Measurements from ENCODE around the gene GALNT14. TPM values are rescaled to one million over a fixed set of nuclear protein-coding genes. Genes with fewer than 3 reads are reported as not detected.
"Not testable (repeated sequence)": the region's sequence is repeated elsewhere in the genome, so short reads cannot be mapped to it uniquely, and the experiment has no call there.

GALNT14 gene, protein sequence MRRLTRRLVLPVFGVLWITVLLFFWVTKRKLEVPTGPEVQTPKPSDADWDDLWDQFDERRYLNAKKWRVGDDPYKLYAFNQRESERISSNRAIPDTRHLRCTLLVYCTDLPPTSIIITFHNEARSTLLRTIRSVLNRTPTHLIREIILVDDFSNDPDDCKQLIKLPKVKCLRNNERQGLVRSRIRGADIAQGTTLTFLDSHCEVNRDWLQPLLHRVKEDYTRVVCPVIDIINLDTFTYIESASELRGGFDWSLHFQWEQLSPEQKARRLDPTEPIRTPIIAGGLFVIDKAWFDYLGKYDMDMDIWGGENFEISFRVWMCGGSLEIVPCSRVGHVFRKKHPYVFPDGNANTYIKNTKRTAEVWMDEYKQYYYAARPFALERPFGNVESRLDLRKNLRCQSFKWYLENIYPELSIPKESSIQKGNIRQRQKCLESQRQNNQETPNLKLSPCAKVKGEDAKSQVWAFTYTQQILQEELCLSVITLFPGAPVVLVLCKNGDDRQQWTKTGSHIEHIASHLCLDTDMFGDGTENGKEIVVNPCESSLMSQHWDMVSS
- total RNA-seq = 1 to 10 TPM in 2 of 3 donors, under 1 TPM in 1; 0.16 to 4.3 (median 4.1) TPM

- peak in 1 of 2 donors; percentile 38 for DNase-seq (ENCODE audit: low spot score in 2 of 2)
Observed at GRCh38 chr2:31138037-31138962, at the start of gene GALNT14. Gene GALNT14 (minus strand): TSS chr2:31138440. CDS start chr2:31138086, 354 bp downstream.

DNA sequence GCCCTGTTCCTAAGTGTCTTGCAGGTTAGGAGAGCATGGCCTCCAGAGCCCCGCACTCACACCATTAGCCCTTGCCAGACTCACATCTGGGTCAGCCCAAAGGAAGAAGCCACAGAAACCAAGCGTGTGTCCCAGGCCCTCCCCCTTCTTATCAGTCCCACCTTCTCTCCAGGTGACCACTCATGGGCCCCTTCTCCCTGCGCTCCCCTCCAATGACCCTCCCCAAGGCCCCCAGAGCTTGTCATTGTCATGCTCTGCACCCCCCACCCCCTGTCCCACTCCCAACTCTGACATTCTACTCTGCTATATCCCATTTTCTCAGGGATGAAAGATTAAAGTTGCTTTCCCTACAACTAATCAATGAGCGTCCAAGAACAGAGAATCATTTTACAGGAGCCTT lies 48.9 kb upstream of the GALNT14 start:
- no peak overlapping the region for H3K4me3 ChIP-seq
- H3K27me3 ChIP-seq = no peaks in the 10 kb centered on the region
- intact Hi-C loops (cut with DNase I; ENCODE audit: low total_unique reads) = no loop called here
- H3K4me1 ChIP-seq = no peaks in the 10 kb centered on the region
- no peak for DNase-seq (ENCODE audit: low spot score in 2 of 2)
- no peaks in the 10 kb centered on the region for H3K36me3 ChIP-seq
- H3K27ac ChIP-seq = no peak overlapping the region
- H3K9me3 ChIP-seq = no peaks in the 10 kb centered on the region
- TF ChIP-seq POLR2AphosphoS5 (IDR thresholded peaks at IDR 0.05) (no peak), POLR2A (IDR thresholded peaks at IDR 0.05) (no peak)
- TF ChIP-seq, protein P1, sequence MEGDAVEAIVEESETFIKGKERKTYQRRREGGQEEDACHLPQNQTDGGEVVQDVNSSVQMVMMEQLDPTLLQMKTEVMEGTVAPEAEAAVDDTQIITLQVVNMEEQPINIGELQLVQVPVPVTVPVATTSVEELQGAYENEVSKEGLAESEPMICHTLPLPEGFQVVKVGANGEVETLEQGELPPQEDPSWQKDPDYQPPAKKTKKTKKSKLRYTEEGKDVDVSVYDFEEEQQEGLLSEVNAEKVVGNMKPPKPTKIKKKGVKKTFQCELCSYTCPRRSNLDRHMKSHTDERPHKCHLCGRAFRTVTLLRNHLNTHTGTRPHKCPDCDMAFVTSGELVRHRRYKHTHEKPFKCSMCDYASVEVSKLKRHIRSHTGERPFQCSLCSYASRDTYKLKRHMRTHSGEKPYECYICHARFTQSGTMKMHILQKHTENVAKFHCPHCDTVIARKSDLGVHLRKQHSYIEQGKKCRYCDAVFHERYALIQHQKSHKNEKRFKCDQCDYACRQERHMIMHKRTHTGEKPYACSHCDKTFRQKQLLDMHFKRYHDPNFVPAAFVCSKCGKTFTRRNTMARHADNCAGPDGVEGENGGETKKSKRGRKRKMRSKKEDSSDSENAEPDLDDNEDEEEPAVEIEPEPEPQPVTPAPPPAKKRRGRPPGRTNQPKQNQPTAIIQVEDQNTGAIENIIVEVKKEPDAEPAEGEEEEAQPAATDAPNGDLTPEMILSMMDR (IDR thresholded peaks at IDR 0.05) = no peak

More at GRCh38 chr2:31138037-31138962, at the start of gene GALNT14:
- Histone ChIP-seq H3K4me1 (no peaks in the 10 kb centered on the region), H3K4me3 (peak within 1 kb of the TSS; percentile 37 to 69 (median 61)), H3K36me3 (no peaks in the 10 kb centered on the region), H3K27ac (peak within 1 kb of the TSS in 1 of 2 donors; percentile 28), H3K27me3 (peaks cover 0 to 21% of the 10 kb centered on the region in 2 donors), H3K9me3 (no peaks in the 10 kb centered on the region)
- no peak for TF ChIP-seq POLR2A (IDR thresholded peaks at IDR 0.05)
- TF ChIP-seq, protein P1 (IDR thresholded peaks at IDR 0.05) = peak in 2 of 3 donors; percentile 5 to 29
- intact Hi-C loops (cut with DNase I; ENCODE audit: low total_unique reads) = no loop called here

DNA sequence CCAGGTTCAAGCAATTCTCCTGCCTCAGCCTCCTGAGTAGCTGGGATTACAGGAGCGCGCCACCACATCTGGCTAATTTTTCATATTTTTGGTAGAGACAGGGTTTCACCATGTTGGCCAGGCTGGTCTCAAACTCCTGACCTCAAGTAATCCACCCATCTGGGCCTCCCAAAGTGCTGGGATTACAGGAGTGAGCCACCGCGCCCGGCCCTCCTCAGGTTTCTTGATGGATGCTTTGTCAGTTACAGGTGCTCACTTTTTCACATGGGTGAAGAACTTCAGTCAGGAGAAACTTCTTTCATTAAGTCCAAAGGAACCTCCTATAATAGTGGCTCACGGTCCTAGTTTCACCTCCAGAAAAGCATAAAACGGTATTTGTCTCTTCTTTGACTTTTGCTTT lies 45.7 kb upstream of the GALNT14 start:
- intact Hi-C loops (cut with DNase I; ENCODE audit: low total_unique reads); H3K27me3 ChIP-seq; DNase-seq (ENCODE audit: low spot score in 2 of 2); H3K9me3 ChIP-seq; H3K27ac ChIP-seq; H3K36me3 ChIP-seq; H3K4me3 ChIP-seq; H3K4me1 ChIP-seq: not testable (repeated sequence)

- H3K27ac ChIP-seq = no peak overlapping the region
- no peaks in the 10 kb centered on the region for H3K4me1 ChIP-seq
- intact Hi-C loops (cut with DNase I; ENCODE audit: low total_unique reads) = no loop called here
Observed at GRCh38 chr2:31176742-31177141, 38.5 kb upstream of the GALNT14 start.

DNA sequence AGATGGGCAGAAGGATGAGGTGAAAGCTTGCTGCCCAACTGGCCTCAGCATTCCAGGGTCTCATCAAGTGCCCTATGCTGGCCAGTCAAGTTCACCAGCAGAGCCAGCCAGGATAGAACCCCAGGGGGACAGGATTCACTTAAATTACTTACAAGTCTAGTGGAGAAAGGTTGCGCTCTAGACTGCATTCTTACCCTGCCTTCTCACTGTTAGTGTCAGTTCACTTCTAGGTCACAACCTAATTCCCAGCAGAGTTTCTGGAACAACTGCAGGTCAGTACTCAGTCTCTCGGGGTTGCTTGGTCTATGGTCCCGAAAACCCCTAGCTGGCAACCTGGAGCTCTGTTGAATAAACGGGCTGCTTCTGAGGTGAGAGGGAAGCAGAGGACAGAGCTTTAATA lies 32.9 kb upstream of the GALNT14 start:
- intact Hi-C loops (cut with DNase I; ENCODE audit: low total_unique reads) = no loop called here
- Histone ChIP-seq H3K9me3 (no peaks in the 10 kb centered on the region), H3K4me3 (no peak overlapping the region), H3K27ac (no peak overlapping the region), H3K36me3 (no peaks in the 10 kb centered on the region), H3K4me1 (no peaks in the 10 kb centered on the region), H3K27me3 (no peaks in the 10 kb centered on the region)
- no peak for DNase-seq (ENCODE audit: low spot score in 2 of 2)
- TF ChIP-seq POLR2A (IDR thresholded peaks at IDR 0.05) (no peak), POLR2AphosphoS5 (IDR thresholded peaks at IDR 0.05) (no peak)
- TF ChIP-seq, protein P1 (IDR thresholded peaks at IDR 0.05) = no peak

More at GRCh38 chr2:31176742-31177141, 38.5 kb upstream of the GALNT14 start:
- Histone ChIP-seq H3K4me3 (no peak overlapping the region), H3K36me3 (no peaks in the 10 kb centered on the region), H3K27me3 (no peaks in the 10 kb centered on the region), H3K9me3 (no peaks in the 10 kb centered on the region)
- DNase-seq (ENCODE audit: low spot score in 2 of 2) = no peak
- TF ChIP-seq, protein P1 (IDR thresholded peaks at IDR 0.05) = no peak
- TF ChIP-seq POLR2A (IDR thresholded peaks at IDR 0.05) = no peak
- TF ChIP-seq POLR2AphosphoS5 (IDR thresholded peaks at IDR 0.05) = no peak
